RWPE1 (cell line): Measurements from ENCODE around the gene NSUN5.

Experiments
- CTCF ChIA-PET: fragments of 350-600 bp; sonication (Branson Sonifier 250); formaldehyde crosslinking; extraction: SDS; loops from one replicate; lab custom pipeline; 2021; lab: Yijun Ruan, JAX
- POLR2A ChIA-PET: fragments of 400-600 bp; formaldehyde crosslinking; extraction: SDS; loops from one replicate; lab custom pipeline; 2020; ENCODE audit warnings: antibody characterized with exemption; ENCODE audit not compliant: low non-redundant PET; lab: Yijun Ruan, JAX
- DNase-seq: peaks from one replicate; pipeline ENCODE4 v3.0.0; 2012; ENCODE audit warnings: low spot score
- H3K27ac ChIP-seq: fragments of 450-650 bp; 2 replicates; pipeline ENCODE4 v1.5.1; 2017
- TF ChIP-seq, protein P1 (sequence below): fragments of 450-650 bp; conservative IDR thresholded peaks from 2 replicates; pipeline ENCODE4 v1.5.1; 2017; ENCODE audit warnings: low read depth, mild to moderate bottlenecking

The NSUN5 gene

DNA sequence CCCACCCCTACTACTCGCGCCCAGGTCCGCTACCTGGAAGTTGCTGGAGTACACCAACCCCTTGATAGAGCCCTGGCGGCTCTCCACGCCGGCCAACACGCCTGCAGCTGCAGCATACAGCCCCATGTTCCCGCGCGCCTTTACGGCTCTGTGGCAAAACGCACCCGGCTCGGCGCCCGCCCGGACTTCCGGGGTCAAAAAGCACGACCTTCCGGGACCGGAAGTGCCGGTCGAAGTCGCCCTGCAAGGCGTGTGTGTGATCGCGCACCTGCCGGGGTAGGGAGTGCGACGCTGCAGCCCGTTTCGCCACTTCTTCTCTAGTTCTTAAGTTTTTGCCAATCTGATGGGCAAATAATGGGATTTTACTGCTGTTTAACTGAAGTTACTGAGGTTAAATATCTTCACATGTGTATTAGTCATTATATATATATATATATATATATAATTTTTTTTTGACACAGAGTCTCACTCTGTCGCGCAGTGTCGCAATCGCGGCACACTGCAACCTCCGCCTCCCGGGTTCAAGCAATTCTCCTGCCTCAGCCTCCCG, at the start of gene NSUN5:
NSUN5 (minus strand) TSS at position 162 of the 550 bp plus-strand sequence; CDS start at position 126, 36 bp downstream.
- H3K27ac ChIP-seq, result peak within 1 kb of the TSS; percentile 80
- TF ChIP-seq, protein P1, sequence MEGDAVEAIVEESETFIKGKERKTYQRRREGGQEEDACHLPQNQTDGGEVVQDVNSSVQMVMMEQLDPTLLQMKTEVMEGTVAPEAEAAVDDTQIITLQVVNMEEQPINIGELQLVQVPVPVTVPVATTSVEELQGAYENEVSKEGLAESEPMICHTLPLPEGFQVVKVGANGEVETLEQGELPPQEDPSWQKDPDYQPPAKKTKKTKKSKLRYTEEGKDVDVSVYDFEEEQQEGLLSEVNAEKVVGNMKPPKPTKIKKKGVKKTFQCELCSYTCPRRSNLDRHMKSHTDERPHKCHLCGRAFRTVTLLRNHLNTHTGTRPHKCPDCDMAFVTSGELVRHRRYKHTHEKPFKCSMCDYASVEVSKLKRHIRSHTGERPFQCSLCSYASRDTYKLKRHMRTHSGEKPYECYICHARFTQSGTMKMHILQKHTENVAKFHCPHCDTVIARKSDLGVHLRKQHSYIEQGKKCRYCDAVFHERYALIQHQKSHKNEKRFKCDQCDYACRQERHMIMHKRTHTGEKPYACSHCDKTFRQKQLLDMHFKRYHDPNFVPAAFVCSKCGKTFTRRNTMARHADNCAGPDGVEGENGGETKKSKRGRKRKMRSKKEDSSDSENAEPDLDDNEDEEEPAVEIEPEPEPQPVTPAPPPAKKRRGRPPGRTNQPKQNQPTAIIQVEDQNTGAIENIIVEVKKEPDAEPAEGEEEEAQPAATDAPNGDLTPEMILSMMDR, result no peak
- ChIA-PET POLR2A (interaction anchor here (0.7 kb wide), 1 partner anchor 137 kb away, joined by 6 read pairs; no protein-coding TSS in a partner anchor), CTCF (no interaction called here)
- peak; percentile 72 for DNase-seq

DNA sequence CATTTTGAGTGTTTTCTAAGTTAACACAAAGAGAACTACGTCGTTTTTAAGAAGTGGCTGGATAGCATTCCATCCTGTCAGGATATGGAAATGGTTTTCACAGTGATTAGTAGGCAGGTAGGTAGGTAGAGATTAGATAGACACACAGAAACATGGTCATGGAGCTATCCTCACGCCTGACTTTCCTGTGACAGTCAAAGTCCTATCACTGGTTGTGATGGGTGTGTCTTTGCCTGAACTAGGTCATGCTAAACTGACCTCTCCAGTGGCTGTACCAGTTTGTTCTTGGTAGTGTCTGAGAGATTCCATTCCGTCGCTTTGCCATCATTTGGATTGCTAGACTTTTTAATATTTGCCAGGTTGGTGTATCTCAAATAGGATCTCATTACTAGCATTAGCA, 47.5 kb upstream of the NSUN5 start:
- TF ChIP-seq, protein P1, result no peak
- no peak overlapping the region for H3K27ac ChIP-seq
- POLR2A ChIA-PET, result no interaction called here
- DNase-seq, result no peak
- CTCF ChIA-PET, result interaction anchor here (1.8 kb wide), 1 partner anchor 14 kb away, joined by 8 read pairs; no protein-coding TSS in a partner anchor

DNA sequence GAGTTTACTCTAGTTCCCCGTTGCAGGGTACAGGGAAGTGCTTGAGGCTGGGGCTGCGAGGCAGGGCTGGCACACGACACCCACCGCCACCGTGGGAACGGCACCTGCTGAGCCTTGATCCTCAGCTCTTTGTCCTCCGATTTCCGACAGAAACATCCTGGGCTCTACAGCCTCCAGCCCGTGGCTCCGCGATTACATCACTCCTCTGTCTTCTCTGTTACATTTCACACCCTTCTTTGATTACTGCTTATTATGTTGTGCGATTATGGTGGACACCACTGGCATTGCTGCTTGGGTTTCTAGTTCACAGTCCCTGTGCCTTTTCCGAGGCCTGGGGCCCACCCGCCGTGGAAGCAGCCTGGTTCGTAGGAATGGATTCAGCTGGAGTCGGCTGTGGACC, 46.2 kb upstream of the NSUN5 start:
- no peak overlapping the region for H3K27ac ChIP-seq
- DNase-seq, result no peak
- TF ChIP-seq, protein P1, result no peak
- ChIA-PET POLR2A (no interaction called here), CTCF (no interaction called here)

DNA sequence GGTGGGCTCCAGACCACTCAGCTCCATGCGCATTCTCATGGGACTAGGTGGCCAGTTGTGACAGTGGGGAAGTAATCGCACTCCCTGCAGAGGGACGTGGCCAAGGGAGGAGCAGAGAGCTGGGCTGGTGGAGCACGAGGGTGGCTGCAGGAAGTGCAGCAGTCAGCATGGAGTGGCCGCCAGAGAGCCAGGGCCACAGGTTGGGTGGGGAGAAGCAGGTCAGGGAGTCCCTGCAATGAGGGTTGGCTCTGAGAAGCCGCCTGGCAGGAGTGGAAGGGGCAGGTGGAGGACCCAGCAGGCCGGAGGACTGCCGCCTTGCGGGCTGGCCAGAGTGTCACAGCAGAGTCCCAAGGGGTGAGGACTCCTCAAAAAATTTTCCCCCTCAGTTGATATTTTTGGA, 45.6 kb upstream of the NSUN5 start:
- ChIA-PET CTCF (no interaction called here), POLR2A (no interaction called here)
- H3K27ac ChIP-seq, result no peak overlapping the region
- DNase-seq, result no peak
- TF ChIP-seq, protein P1, result no peak

- ChIA-PET CTCF (no interaction called here), POLR2A (no interaction called here)
- H3K27ac ChIP-seq, result no peak overlapping the region
- DNase-seq, result no peak
- TF ChIP-seq, protein P1, result no peak
Measured at GRCh38 chr7:73353243-73353642, 44.6 kb upstream of the NSUN5 start.

DNA sequence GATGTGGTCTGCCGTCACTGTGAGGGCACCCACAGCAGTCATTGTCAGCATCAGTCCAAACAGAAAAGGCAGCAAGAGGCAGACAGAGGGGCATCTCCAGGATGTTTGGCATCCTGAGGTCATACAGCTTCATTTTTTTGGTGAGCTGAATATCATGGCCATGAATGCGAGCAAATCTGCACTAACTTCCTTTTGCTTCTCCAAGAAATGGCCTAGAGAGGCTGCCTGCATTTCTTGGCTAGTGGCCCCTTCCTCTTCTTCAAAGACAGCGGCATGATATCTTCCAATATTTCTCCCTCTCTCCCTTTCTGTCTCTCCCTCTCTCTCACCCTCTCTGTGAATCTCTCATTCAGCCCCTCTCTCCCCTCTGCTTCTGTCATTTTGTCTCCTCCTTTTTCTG, 44.2 kb upstream of the NSUN5 start:
- ChIA-PET CTCF (interaction anchor here (0.6 kb wide), 1 partner anchor 108 kb away, joined by 6 read pairs; no protein-coding TSS in a partner anchor), POLR2A (no interaction called here)
- TF ChIP-seq, protein P1, result no peak
- no peak for DNase-seq
- H3K27ac ChIP-seq, result no peak overlapping the region
